Measurements from ENCODE around the gene GLIS1. TPM values are rescaled to one million over a fixed set of nuclear protein-coding genes. Genes with fewer than 3 reads are reported as not detected.

GLIS1 gene
- total and polyA plus RNA-seq, 8 donors, result 0.06 to 0.26 (median 0.13) TPM; not detected in 4

- FAIRE-seq, result no peak
- TF ChIP-seq, protein P1, sequence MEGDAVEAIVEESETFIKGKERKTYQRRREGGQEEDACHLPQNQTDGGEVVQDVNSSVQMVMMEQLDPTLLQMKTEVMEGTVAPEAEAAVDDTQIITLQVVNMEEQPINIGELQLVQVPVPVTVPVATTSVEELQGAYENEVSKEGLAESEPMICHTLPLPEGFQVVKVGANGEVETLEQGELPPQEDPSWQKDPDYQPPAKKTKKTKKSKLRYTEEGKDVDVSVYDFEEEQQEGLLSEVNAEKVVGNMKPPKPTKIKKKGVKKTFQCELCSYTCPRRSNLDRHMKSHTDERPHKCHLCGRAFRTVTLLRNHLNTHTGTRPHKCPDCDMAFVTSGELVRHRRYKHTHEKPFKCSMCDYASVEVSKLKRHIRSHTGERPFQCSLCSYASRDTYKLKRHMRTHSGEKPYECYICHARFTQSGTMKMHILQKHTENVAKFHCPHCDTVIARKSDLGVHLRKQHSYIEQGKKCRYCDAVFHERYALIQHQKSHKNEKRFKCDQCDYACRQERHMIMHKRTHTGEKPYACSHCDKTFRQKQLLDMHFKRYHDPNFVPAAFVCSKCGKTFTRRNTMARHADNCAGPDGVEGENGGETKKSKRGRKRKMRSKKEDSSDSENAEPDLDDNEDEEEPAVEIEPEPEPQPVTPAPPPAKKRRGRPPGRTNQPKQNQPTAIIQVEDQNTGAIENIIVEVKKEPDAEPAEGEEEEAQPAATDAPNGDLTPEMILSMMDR (IDR thresholded peaks at IDR 0.05), result no peak
- intact Hi-C loops (cut with DNase I), result no loop called here
- 74 to 76% methylated on average over 13 of the region's 13 CpGs for WGBS, 2 donors
- no peak for ATAC-seq
- H3K9me3 ChIP-seq, result no peaks in the 10 kb centered on the region
- peak overlapping the region in 1 of 4 donors; percentile 8 for H3K27ac ChIP-seq
- peak in 1 of 6 donors; percentile 21 for DNase-seq
- no peaks in the 10 kb centered on the region for H3K4me1 ChIP-seq
- H3K36me3 ChIP-seq, result no peaks in the 10 kb centered on the region
- no peaks in the 10 kb centered on the region for H3K27me3 ChIP-seq
- no peak overlapping the region for H3K4me3 ChIP-seq
Measured at GRCh38 chr1:53583021-53583867, 155.7 kb downstream of the GLIS1 start.

DNA sequence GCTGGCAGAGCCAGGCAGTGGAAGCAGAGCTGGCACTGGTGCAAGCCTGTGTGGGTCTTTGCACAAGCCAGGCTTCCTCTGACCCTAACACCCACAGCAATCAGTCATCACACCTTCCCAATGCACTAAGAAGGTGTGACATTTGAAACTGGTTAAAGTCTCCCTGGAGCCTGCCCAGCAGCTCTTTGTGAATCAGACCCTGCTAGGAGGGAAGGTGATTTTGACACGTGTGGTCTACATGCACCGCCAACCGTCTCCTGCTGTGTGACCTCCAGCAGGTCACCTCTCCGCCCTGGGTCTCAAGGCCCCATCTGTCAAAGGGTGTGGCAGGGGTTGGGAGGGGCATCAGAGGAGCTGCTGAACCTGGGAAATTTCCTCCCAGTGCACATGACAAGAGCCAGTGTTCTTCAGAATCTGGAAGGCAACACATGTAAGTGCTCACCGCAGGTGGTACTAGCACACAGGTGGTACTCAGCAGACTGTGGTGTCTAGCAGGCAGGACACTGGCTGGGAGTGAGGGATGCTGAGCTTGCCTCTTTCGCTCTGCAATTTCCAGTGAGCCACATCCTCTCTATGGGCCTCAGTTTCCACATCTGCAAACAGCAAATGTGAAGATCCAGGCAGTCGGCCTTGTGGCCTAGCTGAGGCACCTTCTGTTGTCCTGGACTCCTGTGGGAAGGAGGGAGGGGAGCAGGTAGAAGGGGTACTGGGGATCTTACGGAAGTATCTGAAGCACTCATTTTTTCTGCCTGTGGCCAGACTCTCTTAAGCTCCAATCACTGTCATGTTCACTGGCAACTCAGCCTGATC is 156.5 kb downstream of the GLIS1 start:
- DNase-seq (peak in 4 of 6 donors; percentile 9 to 45 (median 27)), FAIRE-seq (no peak), ATAC-seq (peak; percentile 66 to 83 (median 75))
- TF ChIP-seq, protein P1 (IDR thresholded peaks at IDR 0.05), result no peak
- Histone ChIP-seq H3K9me3 (no peaks in the 10 kb centered on the region), H3K36me3 (no peaks in the 10 kb centered on the region), H3K27me3 (no peaks in the 10 kb centered on the region), H3K4me3 (no peak overlapping the region), H3K4me1 (no peaks in the 10 kb centered on the region), H3K27ac (peak overlapping the region in 2 of 4 donors; percentile 5 to 8)
- 69 to 75% methylated on average over 8 of the region's 8 CpGs for WGBS, 2 donors
- intact Hi-C loops (cut with DNase I), result no loop called here

DNA sequence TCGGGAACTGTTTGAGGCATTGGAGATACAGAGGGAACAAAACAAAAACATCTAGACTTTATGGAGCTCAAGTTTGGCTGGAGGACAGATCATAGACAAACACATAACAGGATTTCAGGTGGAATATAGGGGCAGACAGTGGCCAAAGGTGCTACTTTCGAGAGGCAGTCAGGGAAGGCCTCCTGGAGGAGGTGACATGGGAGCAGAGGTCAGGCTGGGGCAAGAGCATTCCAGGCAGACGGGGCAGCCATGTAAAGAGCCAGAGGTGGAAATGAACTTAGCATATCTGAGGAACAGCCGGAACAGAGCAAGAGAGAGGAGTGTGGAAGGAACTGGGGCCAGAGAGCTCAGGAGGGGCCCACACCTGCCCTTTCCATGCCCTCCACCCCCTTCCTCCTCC is 157.5 kb downstream of the GLIS1 start:
- TF ChIP-seq, protein P1 (IDR thresholded peaks at IDR 0.05), result no peak
- H3K27ac ChIP-seq, result peak overlapping the region in 1 of 4 donors; percentile 5
- FAIRE-seq (no peak), DNase-seq (peak in 1 of 6 donors; percentile 6), ATAC-seq (no peak)
- no peaks in the 10 kb centered on the region for H3K36me3 ChIP-seq
- intact Hi-C loops (cut with DNase I), result no loop called here
- no peak overlapping the region for H3K4me3 ChIP-seq
- no peaks in the 10 kb centered on the region for H3K4me1 ChIP-seq
- H3K9me3 ChIP-seq, result no peaks in the 10 kb centered on the region
- H3K27me3 ChIP-seq, result no peaks in the 10 kb centered on the region
- 84 to 98% methylated on average over 4 of the region's 4 CpGs for WGBS, 2 donors

GRCh38 chr1:53580739-53581475 is 158.1 kb downstream of the GLIS1 start:
- Histone ChIP-seq H3K4me1 (no peaks in the 10 kb centered on the region), H3K36me3 (no peaks in the 10 kb centered on the region), H3K27ac (no peak overlapping the region), H3K9me3 (no peaks in the 10 kb centered on the region), H3K27me3 (no peaks in the 10 kb centered on the region), H3K4me3 (no peak overlapping the region)
- WGBS, 2 donors, result 82 to 85% methylated on average over 9 of the region's 9 CpGs
- FAIRE-seq (no peak), ATAC-seq (no peak), DNase-seq (no peak)
- intact Hi-C loops (cut with DNase I), result no loop called here
- TF ChIP-seq, protein P1 (IDR thresholded peaks at IDR 0.05), result no peak
